ENCODE results near the gene ADAMTS20.

- no peak for TF ChIP-seq POLR2A (IDR thresholded peaks at IDR 0.05)
- no peak for TF ChIP-seq POLR2AphosphoS5 (IDR thresholded peaks at IDR 0.05; ENCODE audit: insufficient read depth in 1 of 2, low read depth in 1 of 2)
Observed at GRCh38 chr12:43305065-43305464, 246.9 kb downstream of the ADAMTS20 start.
